HAP-1 (cell line): ENCODE data around the gene MET.
"Not testable (repeated sequence)": the region's sequence is repeated elsewhere in the genome, so short reads cannot be mapped to it uniquely, and the experiment has no call there.

Experiments used
- DNase-seq, 2 experiments: peaks; one replicate each; pipeline ENCODE4 v3.0.0-alpha.2; 2016 to 2020; ENCODE audit warnings: low spot score in 2 of 2
- H3K27me3 ChIP-seq: fragments of 250-450 bp; sonication (Bioruptor Pico); 2 replicates; pipeline ENCODE4 v1.5.1; 2020; ENCODE audit warnings: low read depth, mild to moderate bottlenecking, moderate library complexity
- H3K36me3 ChIP-seq: fragments of 250-450 bp; sonication (Bioruptor Pico); replicated peaks from 2 replicates; pipeline ENCODE4 v1.5.1; 2020; ENCODE audit warnings: mild to moderate bottlenecking
- H3K4me1 ChIP-seq: fragments of 250-450 bp; sonication (Bioruptor Pico); 2 replicates; pipeline ENCODE4 v1.5.1; 2020; ENCODE audit warnings: mild to moderate bottlenecking
- H3K4me3 ChIP-seq: fragments of 250-450 bp; sonication (Bioruptor Pico); 2 replicates; pipeline ENCODE4 v1.5.1; 2020; ENCODE audit warnings: mild to moderate bottlenecking, moderate library complexity
- H3K9me3 ChIP-seq: fragments of 250-450 bp; sonication (Bioruptor Pico); 2 replicates; pipeline ENCODE4 v1.5.1; 2020; ENCODE audit warnings: mild to moderate bottlenecking, moderate library complexity
- in situ Hi-C: fragments of 300-500 bp; cut with MboI; formaldehyde crosslinking; loops from 3 replicates; pipeline ENCODE4 v1.14.3; 2020; ENCODE audit warnings: low sequenced_read_pairs, inconsistent platforms, mixed read lengths

Gene MET

GRCh38 chr7:116647290-116647689 is 24.7 kb upstream of the MET start:
- in situ Hi-C loops: no loop called here
- H3K36me3 ChIP-seq: no peaks in the 10 kb centered on the region
- H3K4me3 ChIP-seq: no peak overlapping the region
- H3K4me1 ChIP-seq: no peaks in the 10 kb centered on the region
- DNase-seq: no peak
- no peaks in the 10 kb centered on the region for H3K9me3 ChIP-seq
- H3K27me3 ChIP-seq: no peaks in the 10 kb centered on the region; the same call in 1 of the 2 replicates

GRCh38 chr7:116647861-116648260 is 24.1 kb upstream of the MET start:
- no peak for DNase-seq
- no peak overlapping the region for H3K4me3 ChIP-seq
- in situ Hi-C loops: no loop called here
- H3K36me3 ChIP-seq: no peaks in the 10 kb centered on the region
- H3K27me3 ChIP-seq: no peaks in the 10 kb centered on the region; the same call in 1 of the 2 replicates
- no peaks in the 10 kb centered on the region for H3K9me3 ChIP-seq
- no peaks in the 10 kb centered on the region for H3K4me1 ChIP-seq

GRCh38 chr7:116650436-116650835 is 21.6 kb upstream of the MET start:
- Histone ChIP-seq H3K27me3 (no peaks in the 10 kb centered on the region; the same call in 1 of the 2 replicates), H3K36me3 (no peaks in the 10 kb centered on the region), H3K4me3 (no peak overlapping the region), H3K9me3 (no peaks in the 10 kb centered on the region), H3K4me1 (no peaks in the 10 kb centered on the region)
- DNase-seq: no peak
- in situ Hi-C loops: loop anchor here (25.0 kb wide), 1 partner anchor 162 kb away; no protein-coding TSS in a partner anchor

GRCh38 chr7:116652793-116653192 is 19.2 kb upstream of the MET start:
- no peaks in the 10 kb centered on the region for H3K9me3 ChIP-seq
- H3K4me3 ChIP-seq: no peak overlapping the region
- H3K27me3 ChIP-seq: no peaks in the 10 kb centered on the region
- H3K4me1 ChIP-seq: no peaks in the 10 kb centered on the region
- no peak for DNase-seq
- no peaks in the 10 kb centered on the region for H3K36me3 ChIP-seq
- in situ Hi-C loops: loop anchor here (25.0 kb wide), 1 partner anchor 160 kb away; no protein-coding TSS in a partner anchor

GRCh38 chr7:116653204-116653603 is 18.8 kb upstream of the MET start:
- in situ Hi-C loops: loop anchor here (25.0 kb wide), 1 partner anchor 159 kb away; no protein-coding TSS in a partner anchor
- no peak overlapping the region for H3K4me3 ChIP-seq
- no peaks in the 10 kb centered on the region for H3K4me1 ChIP-seq
- no peaks in the 10 kb centered on the region for H3K27me3 ChIP-seq
- DNase-seq: no peak
- no peaks in the 10 kb centered on the region for H3K9me3 ChIP-seq
- no peaks in the 10 kb centered on the region for H3K36me3 ChIP-seq

GRCh38 chr7:116653646-116654045 is 18.4 kb upstream of the MET start:
- DNase-seq: no peak
- Histone ChIP-seq H3K4me3 (no peak overlapping the region), H3K9me3 (no peaks in the 10 kb centered on the region), H3K4me1 (no peaks in the 10 kb centered on the region), H3K27me3 (no peaks in the 10 kb centered on the region), H3K36me3 (no peaks in the 10 kb centered on the region)
- in situ Hi-C loops: loop anchor here (25.0 kb wide), 1 partner anchor 159 kb away; no protein-coding TSS in a partner anchor

GRCh38 chr7:116659248-116659647 is 12.7 kb upstream of the MET start:
- in situ Hi-C loops: loop anchor here (25.0 kb wide), 1 partner anchor 153 kb away; no protein-coding TSS in a partner anchor
- not testable (repeated sequence) for H3K27me3 ChIP-seq, DNase-seq, H3K9me3 ChIP-seq, H3K36me3 ChIP-seq, H3K4me3 ChIP-seq, H3K4me1 ChIP-seq

GRCh38 chr7:116661865-116662264 is 10.1 kb upstream of the MET start:
- Histone ChIP-seq H3K27me3 (peaks cover 3% of the 10 kb centered on the region; the same call in 1 of the 2 replicates), H3K9me3 (no peaks in the 10 kb centered on the region), H3K4me3 (no peak overlapping the region), H3K4me1 (no peaks in the 10 kb centered on the region), H3K36me3 (no peaks in the 10 kb centered on the region)
- in situ Hi-C loops: loop anchor here (25.0 kb wide), 1 partner anchor 150 kb away; no protein-coding TSS in a partner anchor
- no peak for DNase-seq

GRCh38 chr7:116663744-116664143 is 8.3 kb upstream of the MET start:
- H3K36me3 ChIP-seq: no peaks in the 10 kb centered on the region
- peaks cover 4% of the 10 kb centered on the region; the same call in 1 of the 2 replicates for H3K27me3 ChIP-seq
- in situ Hi-C loops: loop anchor here (25.0 kb wide), 1 partner anchor 149 kb away; no protein-coding TSS in a partner anchor
- DNase-seq: no peak
- H3K9me3 ChIP-seq: no peaks in the 10 kb centered on the region
- no peak overlapping the region for H3K4me3 ChIP-seq
- H3K4me1 ChIP-seq: no peaks in the 10 kb centered on the region

- peaks cover 4% of the 10 kb centered on the region; the same call in 1 of the 2 replicates for H3K27me3 ChIP-seq
- in situ Hi-C loops: loop anchor here (25.0 kb wide), 1 partner anchor 147 kb away; no protein-coding TSS in a partner anchor
- no peaks in the 10 kb centered on the region for H3K36me3 ChIP-seq
- no peaks in the 10 kb centered on the region for H3K4me1 ChIP-seq
- no peaks in the 10 kb centered on the region for H3K9me3 ChIP-seq
- DNase-seq: no peak
- H3K4me3 ChIP-seq: no peak overlapping the region
Observed at GRCh38 chr7:116665332-116665996, 6.5 kb upstream of the MET start.

- in situ Hi-C loops: loop anchor here (25.0 kb wide), 1 partner anchor 143 kb away; no protein-coding TSS in a partner anchor
- no peak for DNase-seq
- Histone ChIP-seq H3K27me3 (peaks cover 4% of the 10 kb centered on the region; the same call in 1 of the 2 replicates), H3K36me3 (no peaks in the 10 kb centered on the region), H3K4me3 (no peak overlapping the region), H3K9me3 (no peaks in the 10 kb centered on the region), H3K4me1 (peaks cover 11% of the 10 kb centered on the region)
Observed at GRCh38 chr7:116669769-116670168, 2.2 kb upstream of the MET start.

- Histone ChIP-seq H3K4me3 (no peak overlapping the region), H3K36me3 (no peaks in the 10 kb centered on the region), H3K27me3 (peaks cover 4% of the 10 kb centered on the region; the same call in 1 of the 2 replicates), H3K4me1 (peaks cover 14% of the 10 kb centered on the region), H3K9me3 (no peaks in the 10 kb centered on the region)
- no peak for DNase-seq
- in situ Hi-C loops: loop anchor here (25.0 kb wide), 1 partner anchor 142 kb away; no protein-coding TSS in a partner anchor
Observed at GRCh38 chr7:116670409-116671015, 1.5 kb upstream of the MET start.

- Histone ChIP-seq H3K9me3 (no peaks in the 10 kb centered on the region), H3K4me1 (peaks cover 15% of the 10 kb centered on the region), H3K27me3 (peaks cover 4% of the 10 kb centered on the region; the same call in 1 of the 2 replicates), H3K4me3 (no peak overlapping the region), H3K36me3 (no peaks in the 10 kb centered on the region)
- DNase-seq: no peak
- in situ Hi-C loops: loop anchor here (25.0 kb wide), 1 partner anchor 141 kb away; no protein-coding TSS in a partner anchor
Observed at GRCh38 chr7:116671111-116671510, 885 bp upstream of the MET start.
